Measurements from ENCODE around the gene SH3BP1.
A peak's percentile ranks its signal among the peaks of the same experiment; 100 is the strongest.
"Not testable (repeated sequence)": the region's sequence is repeated elsewhere in the genome, so short reads cannot be mapped to it uniquely, and the experiment has no call there.

Gene SH3BP1

DNA sequence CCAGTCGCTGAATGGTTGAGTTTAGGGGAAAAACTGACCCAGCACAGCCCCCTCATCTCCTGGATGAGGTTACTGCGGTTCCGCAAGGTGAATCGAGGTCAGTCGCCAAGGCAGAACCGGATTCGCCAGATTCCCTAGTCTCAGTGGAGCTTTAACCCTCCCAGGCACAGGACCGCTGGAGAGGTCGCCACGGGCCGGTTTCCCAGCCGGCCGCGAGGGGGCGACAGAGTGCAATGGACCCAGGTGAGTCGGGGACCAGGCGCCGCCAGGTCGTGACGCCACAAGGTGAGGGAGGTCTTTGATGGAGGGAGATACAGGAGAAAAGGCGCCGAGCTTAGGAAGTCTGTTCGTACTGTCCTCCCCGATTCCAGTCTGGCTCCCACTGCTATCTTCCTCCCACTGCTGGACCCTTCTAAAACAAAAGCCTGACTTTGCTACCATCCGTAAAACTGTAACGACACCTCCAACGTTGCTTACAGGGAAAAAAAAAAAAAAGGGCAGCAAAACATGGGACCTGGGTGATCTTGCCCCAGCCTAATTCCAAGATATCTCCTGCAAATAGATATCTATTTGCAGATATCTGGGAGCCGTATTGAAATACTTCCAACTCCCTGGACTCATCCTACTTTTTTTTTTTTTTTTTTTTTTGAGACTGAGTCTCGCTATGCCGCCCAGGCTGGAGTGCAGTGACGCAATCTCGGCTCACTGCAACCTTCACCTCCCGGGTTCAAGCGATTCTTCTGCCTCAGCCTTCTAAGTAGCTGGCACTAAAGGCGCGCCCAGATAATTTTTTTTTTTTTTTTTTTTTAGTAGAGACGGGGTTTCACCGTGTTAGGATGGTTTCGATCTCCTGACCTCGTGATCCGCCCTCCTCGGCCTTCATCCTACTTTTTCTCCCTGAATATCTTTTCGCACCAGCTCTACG lies 32.2 kb upstream of the SH3BP1 start:
- intact Hi-C loops (cut with DNase I; ENCODE audit: low total_unique reads), result loop anchor here (5.0 kb wide), 1 partner anchor 45 kb away; the partner anchor contains the start of gene CDC42EP1
- Histone ChIP-seq H3K4me1 (peaks cover 0 to 46% (median 31%) of the 10 kb centered on the region in 4 donors), H3K9me3 (no peaks in the 10 kb centered on the region), H3K4me3 (peak overlapping the region; percentile 77 to 95), H3K27ac (peak overlapping the region; percentile 88 to 97), H3K27me3 (peaks cover 0 to 35% of the 10 kb centered on the region in 2 donors), H3K36me3 (no peaks in the 10 kb centered on the region)
- DNase-seq, result peak; percentile 65 to 85
- TF ChIP-seq, protein P1, sequence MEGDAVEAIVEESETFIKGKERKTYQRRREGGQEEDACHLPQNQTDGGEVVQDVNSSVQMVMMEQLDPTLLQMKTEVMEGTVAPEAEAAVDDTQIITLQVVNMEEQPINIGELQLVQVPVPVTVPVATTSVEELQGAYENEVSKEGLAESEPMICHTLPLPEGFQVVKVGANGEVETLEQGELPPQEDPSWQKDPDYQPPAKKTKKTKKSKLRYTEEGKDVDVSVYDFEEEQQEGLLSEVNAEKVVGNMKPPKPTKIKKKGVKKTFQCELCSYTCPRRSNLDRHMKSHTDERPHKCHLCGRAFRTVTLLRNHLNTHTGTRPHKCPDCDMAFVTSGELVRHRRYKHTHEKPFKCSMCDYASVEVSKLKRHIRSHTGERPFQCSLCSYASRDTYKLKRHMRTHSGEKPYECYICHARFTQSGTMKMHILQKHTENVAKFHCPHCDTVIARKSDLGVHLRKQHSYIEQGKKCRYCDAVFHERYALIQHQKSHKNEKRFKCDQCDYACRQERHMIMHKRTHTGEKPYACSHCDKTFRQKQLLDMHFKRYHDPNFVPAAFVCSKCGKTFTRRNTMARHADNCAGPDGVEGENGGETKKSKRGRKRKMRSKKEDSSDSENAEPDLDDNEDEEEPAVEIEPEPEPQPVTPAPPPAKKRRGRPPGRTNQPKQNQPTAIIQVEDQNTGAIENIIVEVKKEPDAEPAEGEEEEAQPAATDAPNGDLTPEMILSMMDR (IDR thresholded peaks at IDR 0.05), result peak; percentile 78 to 94

DNA sequence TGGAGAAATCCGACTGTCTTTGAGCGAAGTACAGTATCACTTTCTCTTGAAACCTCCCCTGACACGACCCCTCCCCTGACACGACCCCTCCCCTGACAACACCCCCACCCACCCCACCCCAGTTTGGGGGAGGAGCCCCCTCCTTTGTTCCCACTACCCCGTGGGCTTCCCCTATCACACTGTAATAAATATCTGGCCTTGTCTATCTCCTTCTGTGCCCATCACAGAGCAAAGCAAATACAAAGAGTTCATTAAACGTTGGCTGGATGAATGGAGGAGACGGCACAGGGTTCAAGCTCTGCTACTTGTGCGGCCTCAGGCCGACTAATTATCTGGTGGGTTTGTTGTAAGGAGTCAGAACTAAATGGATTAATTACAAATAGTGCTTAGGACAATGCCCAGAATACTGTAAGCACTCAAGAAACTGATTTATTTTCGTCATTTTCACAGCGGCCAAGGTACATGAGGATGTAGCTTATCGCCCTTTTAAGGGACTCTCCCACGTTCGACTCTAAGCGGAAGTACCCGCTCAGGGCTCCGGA lies 31.5 kb upstream of the SH3BP1 start:
- Histone ChIP-seq H3K4me3 (peak overlapping the region; percentile 77 to 95), H3K27ac (peak overlapping the region; percentile 88 to 97), H3K27me3 (peaks cover 0 to 30% of the 10 kb centered on the region in 2 donors), H3K9me3 (no peaks in the 10 kb centered on the region), H3K4me1 (peaks cover 0 to 46% (median 31%) of the 10 kb centered on the region in 4 donors), H3K36me3 (no peaks in the 10 kb centered on the region)
- intact Hi-C loops (cut with DNase I; ENCODE audit: low total_unique reads), result loop anchor here (5.0 kb wide), 1 partner anchor 46 kb away; the partner anchor contains the start of gene CDC42EP1
- no peak for DNase-seq
- TF ChIP-seq, protein P1 (IDR thresholded peaks at IDR 0.05), result no peak

DNA sequence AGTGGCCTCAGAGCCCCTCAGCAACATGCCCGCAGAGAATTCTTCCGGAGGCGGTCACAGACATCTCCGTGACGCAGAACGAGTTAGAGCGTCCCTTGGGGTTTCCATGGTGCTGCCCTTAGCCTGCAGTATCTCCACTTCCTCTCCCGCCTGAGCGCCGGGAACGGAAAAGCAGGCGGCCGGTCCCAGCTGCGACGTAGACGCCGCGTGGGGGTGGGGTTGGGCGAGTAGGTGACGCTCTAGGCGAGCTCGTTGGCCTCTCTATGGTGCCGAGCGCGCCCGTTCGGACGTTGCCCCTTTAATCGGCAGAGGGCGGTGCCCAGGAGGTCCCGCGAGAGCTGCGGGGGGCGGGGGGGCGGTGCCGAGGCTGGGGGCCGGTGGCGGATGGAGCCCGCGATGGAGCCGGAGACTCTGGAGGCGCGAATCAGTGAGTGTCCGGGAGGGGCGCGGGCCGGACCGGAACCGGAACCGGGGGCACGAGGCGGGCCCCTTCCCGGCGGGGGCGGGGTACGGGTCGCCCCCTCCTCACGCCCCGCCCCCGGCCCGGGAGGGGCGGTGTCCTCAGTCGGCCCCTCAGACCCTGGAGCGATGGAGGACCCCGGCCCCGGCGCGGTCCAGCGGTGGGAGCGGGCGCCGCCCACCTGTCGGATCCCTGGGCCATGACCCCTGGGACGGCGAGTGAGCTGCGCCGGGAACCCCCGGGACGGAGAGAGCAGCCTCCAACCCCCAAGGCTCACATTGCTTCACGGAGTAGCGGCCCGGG lies 30.8 kb upstream of the SH3BP1 start, which contains the start of gene GGA1:
GGA1 (plus strand) TSS at position 358 of the 763 bp plus-strand sequence; CDS start at position 385, 27 bp downstream.
- H3K9me3 ChIP-seq, result no peaks in the 10 kb centered on the region
- H3K4me1 ChIP-seq, result peaks cover 0 to 46% (median 31%) of the 10 kb centered on the region in 4 donors
- TF ChIP-seq, protein P1 (IDR thresholded peaks at IDR 0.05), result peak in 1 of 2 experiments; percentile 19
- H3K27me3 ChIP-seq, result peaks cover 0 to 27% of the 10 kb centered on the region in 2 donors
- DNase-seq, result peak; percentile 94 to 98
- peak within 1 kb of the TSS; percentile 77 to 95 for H3K4me3 ChIP-seq
- intact Hi-C loops (cut with DNase I; ENCODE audit: low total_unique reads), result loop anchor here (5.0 kb wide), 1 partner anchor 46 kb away; the partner anchor contains the start of gene CDC42EP1
- no peaks in the 10 kb centered on the region for H3K36me3 ChIP-seq
- H3K27ac ChIP-seq, result peak within 1 kb of the TSS; percentile 88 to 97

DNA sequence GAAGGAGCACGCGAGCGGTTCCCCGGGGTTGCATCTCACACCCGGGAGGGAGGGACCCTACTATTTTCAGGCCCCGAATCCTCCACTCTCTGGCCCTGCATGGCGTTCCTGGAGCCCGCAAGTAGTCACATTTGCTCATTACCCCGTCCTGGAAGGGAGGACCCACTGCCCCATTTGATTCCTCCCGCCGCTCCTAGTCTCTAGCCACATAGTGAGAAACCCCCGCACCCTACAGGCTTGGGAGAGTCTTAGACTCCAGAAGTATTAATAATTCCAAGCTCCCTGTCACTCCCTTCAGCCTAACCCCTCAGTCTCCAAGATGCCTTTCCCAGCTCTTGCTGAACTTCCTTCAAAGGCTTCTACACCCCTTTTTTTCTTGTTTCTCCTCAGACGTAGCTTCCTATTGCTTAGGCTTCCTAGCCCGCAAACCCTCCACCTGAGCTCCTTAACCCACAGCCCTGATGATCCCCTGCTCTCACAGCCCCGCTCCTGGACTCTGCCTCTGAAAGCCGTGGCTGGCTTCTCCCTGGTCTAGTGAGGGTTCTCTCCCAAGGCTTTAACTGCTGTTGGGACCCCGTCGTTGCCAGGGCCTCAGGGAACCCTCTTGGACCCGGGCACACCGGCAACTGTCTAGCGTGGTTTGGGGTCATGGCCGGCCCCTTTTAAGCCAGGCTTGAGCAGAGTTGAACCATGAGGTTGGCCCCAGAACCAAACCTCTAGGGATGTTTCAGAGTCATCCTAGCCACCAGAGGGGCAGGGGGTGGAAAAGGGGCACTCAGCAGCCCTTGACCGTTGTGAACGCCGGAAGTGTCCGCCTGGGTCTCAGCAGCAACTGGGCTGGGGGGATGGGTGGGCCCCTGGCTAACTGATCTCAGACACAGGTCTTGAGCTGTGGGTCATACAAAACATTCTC lies 30.0 kb upstream of the SH3BP1 start:
- Histone ChIP-seq H3K27me3 (peaks cover 0 to 20% of the 10 kb centered on the region in 2 donors), H3K36me3 (peaks cover 0 to 8% (median 0%) of the 10 kb centered on the region in 3 donors), H3K4me3 (peak overlapping the region; percentile 77 to 95), H3K4me1 (peaks cover 0 to 49% (median 31%) of the 10 kb centered on the region in 4 donors), H3K27ac (peak overlapping the region; percentile 88 to 97), H3K9me3 (no peaks in the 10 kb centered on the region)
- intact Hi-C loops (cut with DNase I; ENCODE audit: low total_unique reads), result loop anchor here (5.0 kb wide), 1 partner anchor 47 kb away; the partner anchor contains the start of gene CDC42EP1
- DNase-seq, result peak in 1 of 2 donors; percentile 67
- TF ChIP-seq, protein P1 (IDR thresholded peaks at IDR 0.05), result no peak

DNA sequence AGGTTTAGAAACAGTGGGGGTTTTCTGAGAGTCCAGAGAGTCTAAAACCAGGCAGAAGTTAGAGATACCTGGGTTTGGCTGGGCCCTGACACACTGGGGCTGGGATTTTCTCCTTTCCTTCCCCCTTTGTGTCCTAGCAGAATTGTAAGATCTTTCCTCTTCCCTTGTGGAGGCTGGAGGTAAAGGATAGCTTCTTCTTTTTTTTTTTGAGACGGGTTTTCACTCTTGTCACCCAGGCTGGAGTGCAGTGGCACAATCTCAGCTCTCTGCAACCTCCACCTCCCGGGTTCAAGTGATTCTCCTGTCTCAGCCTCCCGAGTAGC lies 29.4 kb upstream of the SH3BP1 start:
- H3K4me1 ChIP-seq, result peaks cover 0 to 49% (median 31%) of the 10 kb centered on the region in 4 donors
- H3K27ac ChIP-seq, result peak overlapping the region; percentile 88 to 97
- H3K36me3 ChIP-seq, result peaks cover 0 to 14% (median 0%) of the 10 kb centered on the region in 3 donors
- H3K27me3 ChIP-seq, result peaks cover 0 to 13% of the 10 kb centered on the region in 2 donors
- H3K9me3 ChIP-seq; intact Hi-C loops (cut with DNase I; ENCODE audit: low total_unique reads); DNase-seq: not testable (repeated sequence)
- H3K4me3 ChIP-seq, result peak overlapping the region; percentile 77 to 95

Measured in tibial artery (tissue), 4 donors.